GM21529 (cell line): ENCODE data around the gene CPNE4.

Experiments used
- ATAC-seq: cut with Tn5 transposase; IDR thresholded peaks from one replicate; pipeline ENCODE4 v1.9.1; 2021; ENCODE audit not compliant: unreplicated experiment

The CPNE4 gene

DNA sequence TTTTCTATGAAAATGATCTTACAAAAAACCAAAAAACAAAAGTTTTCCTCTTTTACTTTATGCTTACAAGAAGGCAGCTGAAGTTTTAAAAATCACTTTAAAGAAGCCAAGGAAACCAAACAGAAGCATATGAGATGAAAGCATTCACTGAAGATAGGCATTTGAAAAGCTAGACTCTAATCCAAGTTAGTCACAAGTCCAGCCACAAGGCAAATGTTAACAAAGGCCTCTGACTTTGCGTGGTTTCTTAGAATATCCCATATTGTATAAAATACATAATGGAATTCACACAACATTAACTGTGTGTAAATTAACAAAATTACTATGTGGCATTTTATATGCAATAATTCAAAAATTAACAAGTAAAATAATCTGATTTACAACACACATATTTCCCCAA lies 549.7 kb downstream of the CPNE4 start:
- no peak for ATAC-seq

DNA sequence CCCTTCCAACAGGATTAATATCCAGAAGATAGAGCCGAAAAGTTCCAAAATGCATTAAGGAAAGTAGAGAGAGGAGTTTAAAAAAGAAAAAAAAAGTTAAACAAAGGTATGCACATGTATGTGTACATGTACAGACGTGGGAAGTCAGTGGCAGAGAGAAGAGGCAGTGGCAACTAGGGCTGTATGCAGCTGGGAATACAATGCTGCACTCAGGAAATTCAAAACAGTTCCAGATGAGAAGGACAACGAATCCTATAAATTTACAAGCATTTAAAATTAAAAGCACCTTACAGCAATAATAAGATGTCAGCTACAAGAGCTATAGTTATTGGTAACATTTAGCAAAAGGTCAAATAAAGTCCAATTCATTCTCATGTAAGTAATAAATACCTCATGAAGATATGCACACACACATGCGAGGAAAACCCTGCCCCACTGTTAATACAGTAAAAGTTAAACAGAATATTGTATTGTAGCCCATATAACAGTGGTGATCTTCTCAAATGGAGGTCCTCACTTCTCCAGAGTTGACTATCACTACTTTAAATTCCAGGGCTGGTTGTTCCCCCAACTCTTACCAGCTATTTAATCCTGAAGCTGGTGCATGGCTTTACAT lies 550.2 kb downstream of the CPNE4 start:
- ATAC-seq = no peak
